ENCODE results near the gene SMURF1.

GRCh38 chr7:99191869-99192596 is 48.1 kb upstream of the SMURF1 start:
- no peak for TF ChIP-seq EZH2phosphoT487 (IDR thresholded peaks at IDR 0.05; ENCODE audit: insufficient read depth, low read depth)
- no peak for TF ChIP-seq EZH2 (IDR thresholded peaks at IDR 0.05; ENCODE audit: insufficient read depth, poor library complexity, severe bottlenecking)

Measured in GM23248 (cell line).